ENCODE data around the gene EDNRB.

- no peak for TF ChIP-seq CTCF (IDR thresholded peaks at IDR 0.05)
- no peak for TF ChIP-seq ZFX (IDR thresholded peaks at IDR 0.05; ENCODE audit: borderline replicate concordance)
Observed at GRCh38 chr13:77853703-77854102, 64.9 kb downstream of the EDNRB start.

Measured in 22Rv1 (cell line).